Keratinocyte (primary cell): Measurements from ENCODE around the gene DSCAML1. TPM values are rescaled to one million over a fixed set of nuclear protein-coding genes. Genes with fewer than 3 reads are reported as not detected.
"Not testable (repeated sequence)": the region's sequence is repeated elsewhere in the genome, so short reads cannot be mapped to it uniquely, and the experiment has no call there.

Source experiments
- DNase-seq: peaks from one replicate; pipeline ENCODE4 v3.0.0-alpha.2; 2011; ENCODE audit warnings: low read depth, missing footprints, low spot score
- FAIRE-seq: peaks from 2 replicates; lab custom pipeline; 2011; peaks lifted over from hg19 to GRCh38; lab: Jason Lieb, UNC
- H2AFZ ChIP-seq: 2 replicates; pipeline ENCODE4 v1.6.0; 2012; ENCODE audit warnings: low read length, control low read depth, inconsistent platforms; ENCODE audit not compliant: control insufficient read depth
- H3K27ac ChIP-seq: 2 replicates; pipeline ENCODE4 v1.5.1; 2011; ENCODE audit warnings: low read length; ENCODE audit not compliant: control insufficient read depth, insufficient read depth
- H3K27me3 ChIP-seq: 3 replicates; pipeline ENCODE4 v1.6.0; 2011; ENCODE audit warnings: low read length; ENCODE audit not compliant: control insufficient read depth, insufficient read depth; ENCODE audit errors: extremely low read depth
- H3K36me3 ChIP-seq, 2 experiments: 2 replicates in 1 of 2; 3 replicates in 1 of 2; pipeline ENCODE4 v1.5.1; 2011; ENCODE audit warnings: low read length in 2 of 2, mild to moderate bottlenecking in 1 of 2; ENCODE audit not compliant: control insufficient read depth in 2 of 2, insufficient read depth in 2 of 2; ENCODE audit errors: extremely low read depth in 1 of 2
- H3K4me1 ChIP-seq: 3 replicates; pipeline ENCODE4 v1.5.1; 2011; ENCODE audit warnings: low read length; ENCODE audit not compliant: control insufficient read depth, insufficient read depth; ENCODE audit errors: extremely low read depth
- H3K4me2 ChIP-seq: 3 replicates; pipeline ENCODE4 v1.6.0; 2011; ENCODE audit warnings: low read depth, low read length; ENCODE audit not compliant: control insufficient read depth, insufficient read depth; ENCODE audit errors: extremely low read depth
- H3K4me3 ChIP-seq, 3 experiments: fragments of 200-600 bp in 1 of 3; sonication (generic) in 1 of 3; 2 replicates in 2 of 3; 3 replicates in 1 of 3; pipeline ENCODE4 v1.5.1; 2011 to 2016; ENCODE audit warnings: low read length in 3 of 3, mild to moderate bottlenecking in 3 of 3, control low read depth in 2 of 3, inconsistent platforms in 1 of 3, low read depth in 1 of 3, mixed read lengths in 1 of 3, mixed run types in 1 of 3, moderate library complexity in 1 of 3; ENCODE audit not compliant: control insufficient read depth in 2 of 3, insufficient read depth in 2 of 3; ENCODE audit errors: extremely low read depth in 1 of 3
- H3K79me2 ChIP-seq: 2 replicates; pipeline ENCODE4 v1.6.0; 2012; ENCODE audit warnings: low read length; ENCODE audit not compliant: control insufficient read depth, insufficient read depth
- H3K9ac ChIP-seq: 3 replicates; pipeline ENCODE4 v1.6.0; 2011; ENCODE audit warnings: low read length; ENCODE audit not compliant: control insufficient read depth, insufficient read depth; ENCODE audit errors: extremely low read depth
- H3K9me1 ChIP-seq: 3 replicates; pipeline ENCODE4 v1.6.0; 2011; ENCODE audit warnings: low read length; ENCODE audit not compliant: control insufficient read depth, insufficient read depth; ENCODE audit errors: extremely low read depth
- H3K9me3 ChIP-seq: 2 replicates; pipeline ENCODE4 v1.5.1; 2012; ENCODE audit warnings: low read depth, low read length; ENCODE audit not compliant: control insufficient read depth
- H4K20me1 ChIP-seq: 3 replicates; pipeline ENCODE4 v1.6.0; 2011; ENCODE audit warnings: low read length; ENCODE audit not compliant: control insufficient read depth, insufficient read depth; ENCODE audit errors: extremely low read depth
- CTCF ChIP-seq, 3 experiments: IDR thresholded peaks in 1 of 3; conservative IDR thresholded peaks in 1 of 3; optimal IDR thresholded peaks in 1 of 3; 2 replicates in 2 of 3; 3 replicates in 1 of 3; pipeline versions ENCODE3 to v1.5.1; 2011; ENCODE audit warnings: low read length in 3 of 3, mild to moderate bottlenecking in 3 of 3, moderate library complexity in 2 of 3, control low read depth in 1 of 3, inconsistent platforms in 1 of 3; ENCODE audit not compliant: insufficient read depth in 2 of 3; ENCODE audit errors: extremely low read depth in 1 of 3
- EZH2 ChIP-seq: IDR thresholded peaks from one replicate; pipeline ENCODE4 v1.6.1; 2012; ENCODE audit warnings: inconsistent platforms, mild to moderate bottlenecking, low read length, moderate library complexity
- dilution Hi-C: fragments of 300-500 bp; cut with MboI; formaldehyde crosslinking; loops from one replicate; pipeline ENCODE4 v1.7.0; 2020; ENCODE audit warnings: low sequenced_read_pairs; ENCODE audit not compliant: extremely low pct_ligation_motif_present
- polyA plus RNA-seq, 5 experiments: library from polyadenylated mRNA; depleted of rRNA in 3 of 5; stranded (reverse) in 3 of 5; stranded (forward) in 1 of 5; unstranded in 1 of 5; fragments of >200 nt; gene quantifications; 1 replicate in 1 of 5; 2 replicates in 3 of 5; 3 replicates in 1 of 5; pipeline versions ENCODE4 v1.2.1 to v1.2.3, GENCODE V29; 2011 to 2012; ENCODE audit warnings: missing spikeins in 2 of 5, low read depth in 1 of 5, low replicate concordance in 1 of 5

Gene DSCAML1
- polyA plus RNA-seq, 1 donor (not counting 4 experiments of a cell fraction or from before 2014, with no cell fraction given): not detected

- FAIRE-seq: no peak
- H3K4me2 ChIP-seq: no peak overlapping the region
- no peaks in the 10 kb centered on the region for H3K9me3 ChIP-seq
- no peak overlapping the region for H3K4me3 ChIP-seq
- peaks cover 11% of the 10 kb centered on the region for H3K27me3 ChIP-seq
- no peaks in the 10 kb centered on the region for H4K20me1 ChIP-seq
- H3K9ac ChIP-seq: no peak overlapping the region
- H3K9me1 ChIP-seq: no peaks in the 10 kb centered on the region
- no peak overlapping the region for H2AFZ ChIP-seq
- peaks cover 5% of the 10 kb centered on the region for H3K4me1 ChIP-seq
- H3K27ac ChIP-seq: no peak overlapping the region
- no peak for TF ChIP-seq CTCF (optimal IDR thresholded peaks at IDR 0.05 in 1 of 3, IDR thresholded peaks at IDR 0.05 in 1 of 3, conservative IDR thresholded peaks at IDR 0.05 in 1 of 3; ENCODE audit: extremely low read depth in 1 of 3, insufficient read depth in 2 of 3, low read length in 3 of 3)
- no peak for TF ChIP-seq EZH2
- H3K79me2 ChIP-seq: no peaks in the 10 kb centered on the region
- no peak for DNase-seq
- dilution Hi-C loops: no loop called here
- H3K36me3 ChIP-seq: no peaks in the 10 kb centered on the region
Observed at GRCh38 chr11:117457031-117457785, 339.8 kb downstream of the DSCAML1 start.

- H3K9me3 ChIP-seq, H3K36me3 ChIP-seq, DNase-seq, H3K27me3 ChIP-seq, H4K20me1 ChIP-seq, H3K4me2 ChIP-seq, H3K9me1 ChIP-seq, H3K79me2 ChIP-seq, H3K4me3 ChIP-seq, dilution Hi-C loops, H3K9ac ChIP-seq, H3K4me1 ChIP-seq, H2AFZ ChIP-seq, H3K27ac ChIP-seq, FAIRE-seq: not testable (repeated sequence)
Observed at GRCh38 chr11:117456721-117457029, 340.3 kb downstream of the DSCAML1 start.
